GM12878 (cell line): ENCODE data around the gene DGAT2. TPM values are rescaled to one million over a fixed set of nuclear protein-coding genes. Genes with fewer than 3 reads are reported as not detected.
A peak's percentile ranks its signal among the peaks of the same experiment; 100 is the strongest.

Source experiments
- ATAC-seq: fragments of 200-7000 bp; cut with Tn5 transposase; 3 replicates; pipeline ENCODE4 v1.9.1; 2020; ENCODE audit warnings: mild to moderate bottlenecking, moderate library complexity
- BruUV-seq: library from RNA; stranded (reverse); fragments of 400-500 nt; replicated peaks from 2 replicates; lab custom pipeline; 2021; lab: Mats Ljungman, UMichigan
- CTCF ChIA-PET: fragments of 300-600 bp; sonication (Branson Sonifier 250); formaldehyde crosslinking; extraction: SDS; loops from one replicate; lab custom pipeline; 2021; ENCODE audit warnings: inconsistent platforms; lab: Yijun Ruan, JAX
- POLR2A ChIA-PET: fragments of 350-600 bp; formaldehyde crosslinking; extraction: SDS; loops from one replicate; lab custom pipeline; 2021; ENCODE audit warnings: inconsistent platforms; lab: Charles Lee
- RAD21 ChIA-PET: fragments of 300-600 bp; sonication (Branson Sonifier 250); formaldehyde crosslinking; loops from one replicate; lab custom pipeline; 2023; ENCODE audit warnings: antibody characterized with exemption; ENCODE audit not compliant: unreplicated experiment; lab: Charles Lee
- SMC1A ChIA-PET: fragments of 300-600 bp; sonication (Branson Sonifier 250); formaldehyde crosslinking; loops from one replicate; lab custom pipeline; 2023; ENCODE audit not compliant: unreplicated experiment, uncharacterized antibody; lab: Charles Lee
- DNase-seq: peaks from one replicate; pipeline ENCODE4 v3.0.0-alpha.2; 2011; ENCODE audit warnings: low read depth, low spot score
- FAIRE-seq: peaks from 3 replicates; lab custom pipeline; 2011; peaks lifted over from hg19 to GRCh38; lab: Jason Lieb, UNC
- H2AFZ ChIP-seq: 2 replicates; pipeline ENCODE4 v1.6.0; 2011; ENCODE audit warnings: low read depth, low read length, control low read depth; ENCODE audit not compliant: control insufficient read depth
- H3K27ac ChIP-seq: 2 replicates; pipeline ENCODE4 v1.5.1; 2011; ENCODE audit warnings: control low read depth; ENCODE audit not compliant: control insufficient read depth, insufficient read depth
- H3K27me3 ChIP-seq, 2 experiments: replicated peaks in 1 of 2; 2 replicates each; pipeline versions ENCODE4 v1.6.0 to v1.6.1; 2011; ENCODE audit warnings: low read length in 1 of 2; ENCODE audit not compliant: control insufficient read depth in 2 of 2, insufficient read depth in 2 of 2
- H3K36me3 ChIP-seq, 2 experiments: 2 replicates each; pipeline ENCODE4 v1.5.1; 2011; ENCODE audit warnings: low read length in 1 of 2; ENCODE audit not compliant: control insufficient read depth in 2 of 2, insufficient read depth in 2 of 2
- H3K4me1 ChIP-seq: 2 replicates; pipeline ENCODE4 v1.6.1; 2011; ENCODE audit warnings: mild to moderate bottlenecking, low read length, moderate library complexity, mixed read lengths; ENCODE audit not compliant: control insufficient read depth, insufficient read depth
- H3K4me2 ChIP-seq: 2 replicates; pipeline ENCODE4 v1.6.0; 2011; ENCODE audit warnings: control low read depth; ENCODE audit not compliant: control insufficient read depth, insufficient read depth
- H3K4me3 ChIP-seq: fragments of 200-600 bp; sonication (generic); 2 replicates; pipeline ENCODE4 v1.5.1; 2016
- H3K79me2 ChIP-seq: 2 replicates; pipeline ENCODE4 v1.6.0; 2011; ENCODE audit warnings: low read length; ENCODE audit not compliant: control insufficient read depth, insufficient read depth
- H3K9ac ChIP-seq: 2 replicates; pipeline ENCODE4 v1.8.0; 2011; ENCODE audit warnings: low read length, control low read depth, mixed read lengths; ENCODE audit not compliant: control insufficient read depth, insufficient read depth
- H3K9me3 ChIP-seq: replicated peaks from 3 replicates; pipeline ENCODE4 v1.5.1; 2011; ENCODE audit warnings: mild to moderate bottlenecking, low read length; ENCODE audit not compliant: control insufficient read depth, insufficient read depth
- H4K20me1 ChIP-seq: 2 replicates; pipeline ENCODE4 v1.6.0; 2011; ENCODE audit not compliant: control insufficient read depth, insufficient read depth
- ATF3 ChIP-seq: IDR thresholded peaks from 2 replicates; pipeline ENCODE4 v1.6.1; 2011; ENCODE audit warnings: low read depth, mild to moderate bottlenecking, low read length, moderate library complexity, borderline replicate concordance; ENCODE audit errors: extremely low read depth
- CREM ChIP-seq: IDR thresholded peaks from 2 replicates; pipeline ENCODE4 v1.6.1; 2014; ENCODE audit warnings: antibody characterized with exemption, low read depth
- FOXM1 ChIP-seq: IDR thresholded peaks from 2 replicates; pipeline ENCODE4 v1.6.1; 2012; ENCODE audit warnings: low read depth, mild to moderate bottlenecking, inconsistent platforms, low read length, moderate library complexity
- IRF5 ChIP-seq: fragments of 450-650 bp; IDR thresholded peaks from 2 replicates; pipeline ENCODE4 v1.6.1; 2017; ENCODE audit warnings: borderline replicate concordance
- TCF12 ChIP-seq: IDR thresholded peaks from 2 replicates; pipeline ENCODE4 v1.6.1; 2011; ENCODE audit warnings: low read depth, mild to moderate bottlenecking, low read length
- ZNF687 ChIP-seq: fragments of 450-650 bp; IDR thresholded peaks from 2 replicates; pipeline ENCODE4 v1.6.1; 2017; ENCODE audit warnings: mild to moderate bottlenecking, moderate library complexity
- WGBS: methylation state at CpG from one replicate; pipeline ENCODE4 v1.1.6; 2016; ENCODE audit warnings: low lambda C conversion rate; ENCODE audit not compliant: insufficient replicate concordance, insufficient coverage; ENCODE audit errors: missing lambda C conversion rate; 5-methylcytosine and 5-hydroxymethylcytosine counted together
- in situ Hi-C: fragments of 300-500 bp; cut with MboI; formaldehyde crosslinking; loops from 9 replicates; pipeline ENCODE4 v1.14.3; 2018; ENCODE audit warnings: mixed read lengths
- intact Hi-C: fragments of 100-400 bp; cut with micrococcal nuclease; formaldehyde crosslinking; loops from one replicate; pipeline ENCODE4 v1.14.2; 2022; ENCODE audit not compliant: unreplicated experiment
- polyA plus RNA-seq, 11 experiments: library from polyadenylated mRNA; depleted of rRNA in 4 of 11; unstranded in 6 of 11; stranded (reverse) in 5 of 11; fragments of >200 nt; fragmentation: Nextera tagmentation in 4 of 11; fragmentation: Illumina TruSeq in 1 of 11; extraction: Ambion mirVana in 4 of 11; extraction: Trizol in 1 of 11; gene quantifications; 1 replicate in 1 of 11; 2 replicates in 10 of 11; pipeline versions ENCODE4 v1.2.1 to v1.2.3, GENCODE V29; 2011 to 2016; ENCODE audit warnings: inconsistent platforms in 2 of 11, missing spikeins in 2 of 11, low read depth in 1 of 11
- total RNA-seq, 4 experiments: library from RNA; depleted of rRNA in 3 of 4; stranded (reverse); fragments of >200 nt in 3 of 4; fragmentation: Illumina TruSeq in 1 of 4; extraction: Trizol in 1 of 4; gene quantifications; 2 replicates each; pipeline versions ENCODE4 v1.2.1 to v1.2.3, GENCODE V29; 2013 to 2021
- TF ChIP-seq, protein P1 (sequence below): fragments of 450-650 bp; formaldehyde crosslinking; IDR thresholded peaks from 2 replicates; pipeline ENCODE4 v1.4.0; 2022; ENCODE audit warnings: mild to moderate bottlenecking, moderate library complexity
- TF ChIP-seq, protein P2 (sequence below): fragments of 450-650 bp; IDR thresholded peaks from 2 replicates; pipeline ENCODE4 v1.6.1; 2016; ENCODE audit warnings: mild to moderate bottlenecking

Gene DGAT2
- total and polyA plus RNA-seq, 10 of the 15 experiments (the other 5 are each of a cell fraction or from before 2014, with no cell fraction given): 5.1 to 25.9 (median 17.6) TPM

DNA sequence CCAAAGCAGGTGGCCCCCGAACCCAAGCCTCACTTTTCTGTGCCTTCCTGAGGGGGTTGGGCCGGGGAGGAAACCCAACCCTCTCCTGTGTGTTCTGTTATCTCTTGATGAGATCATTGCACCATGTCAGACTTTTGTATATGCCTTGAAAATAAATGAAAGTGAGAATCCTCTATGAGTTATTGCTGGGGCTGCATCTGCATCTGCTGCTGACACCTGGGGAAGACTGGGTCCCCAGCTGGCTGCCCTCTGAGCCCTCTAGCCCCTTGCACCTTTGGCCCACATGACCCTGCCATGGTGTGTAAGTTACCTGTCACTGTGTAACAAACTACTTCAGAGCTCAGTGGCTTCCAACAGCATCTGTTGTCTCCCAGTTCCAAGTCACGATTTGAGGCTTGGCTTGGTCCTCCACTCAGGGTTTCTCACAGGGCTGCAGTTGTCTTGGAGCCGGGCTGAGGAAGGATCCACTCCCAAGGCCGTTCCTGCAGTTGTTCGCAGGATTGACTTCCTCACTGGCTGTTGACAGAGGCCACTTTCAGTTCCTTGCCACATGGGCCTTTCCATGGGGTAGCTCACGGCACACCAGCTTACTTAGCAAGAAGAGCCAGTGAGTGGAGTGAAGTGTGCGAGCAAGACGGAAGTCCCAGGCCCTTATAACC, 32.9 kb downstream of the DGAT2 start:
- CTCF ChIA-PET: interaction anchor here (0.7 to 6.5 kb wide), 17 partner anchors 9 to 516 kb away, joined by 3 to 234 read pairs (median 5); partner anchors contain the start of genes UVRAG and WNT11
- Histone ChIP-seq H3K4me3 (no peak overlapping the region), H3K9me3 (no peaks in the 10 kb centered on the region), H3K4me2 (no peak overlapping the region), H3K79me2 (no peaks in the 10 kb centered on the region)
- SMC1A ChIA-PET: interaction anchor here (0.8 to 6.2 kb wide), 12 partner anchors 9 to 351 kb away, joined by 3 to 238 read pairs (median 6); no protein-coding TSS in a partner anchor
- no peak for FAIRE-seq
- POLR2A ChIA-PET: interaction anchor here (0.8 to 2.3 kb wide), 4 partner anchors 9 to 72 kb away, joined by 3 to 5 read pairs (median 3); no protein-coding TSS in a partner anchor
- no peak for TF ChIP-seq IRF5
- TF ChIP-seq CREM: no peak
- TF ChIP-seq, protein P1, sequence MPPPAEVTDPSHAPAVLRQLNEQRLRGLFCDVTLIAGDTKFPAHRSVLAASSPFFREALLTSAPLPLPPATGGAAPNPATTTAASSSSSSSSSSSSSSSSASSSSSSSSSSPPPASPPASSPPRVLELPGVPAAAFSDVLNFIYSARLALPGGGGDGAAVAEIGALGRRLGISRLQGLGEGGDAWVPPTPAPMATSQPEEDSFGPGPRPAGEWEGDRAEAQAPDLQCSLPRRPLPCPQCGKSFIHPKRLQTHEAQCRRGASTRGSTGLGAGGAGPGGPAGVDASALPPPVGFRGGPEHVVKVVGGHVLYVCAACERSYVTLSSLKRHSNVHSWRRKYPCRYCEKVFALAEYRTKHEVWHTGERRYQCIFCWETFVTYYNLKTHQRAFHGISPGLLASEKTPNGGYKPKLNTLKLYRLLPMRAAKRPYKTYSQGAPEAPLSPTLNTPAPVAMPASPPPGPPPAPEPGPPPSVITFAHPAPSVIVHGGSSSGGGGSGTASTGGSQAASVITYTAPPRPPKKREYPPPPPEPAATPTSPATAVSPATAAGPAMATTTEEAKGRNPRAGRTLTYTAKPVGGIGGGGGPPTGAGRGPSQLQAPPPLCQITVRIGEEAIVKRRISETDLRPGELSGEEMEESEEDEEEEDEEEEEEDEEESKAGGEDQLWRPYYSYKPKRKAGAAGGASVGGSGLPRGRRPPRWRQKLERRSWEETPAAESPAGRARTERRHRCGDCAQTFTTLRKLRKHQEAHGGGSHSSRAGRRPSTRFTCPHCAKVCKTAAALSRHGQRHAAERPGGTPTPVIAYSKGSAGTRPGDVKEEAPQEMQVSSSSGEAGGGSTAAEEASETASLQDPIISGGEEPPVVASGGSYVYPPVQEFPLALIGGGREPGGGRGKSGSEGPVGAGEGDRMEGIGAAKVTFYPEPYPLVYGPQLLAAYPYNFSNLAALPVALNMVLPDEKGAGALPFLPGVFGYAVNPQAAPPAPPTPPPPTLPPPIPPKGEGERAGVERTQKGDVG: no peak
- TF ChIP-seq ATF3: no peak
- TF ChIP-seq TCF12: 0 out of 2 replicates have a peak, but pooled peaks have one; percentile 33
- no peak for TF ChIP-seq ZNF687
- TF ChIP-seq FOXM1: no peak
- TF ChIP-seq, protein P2, sequence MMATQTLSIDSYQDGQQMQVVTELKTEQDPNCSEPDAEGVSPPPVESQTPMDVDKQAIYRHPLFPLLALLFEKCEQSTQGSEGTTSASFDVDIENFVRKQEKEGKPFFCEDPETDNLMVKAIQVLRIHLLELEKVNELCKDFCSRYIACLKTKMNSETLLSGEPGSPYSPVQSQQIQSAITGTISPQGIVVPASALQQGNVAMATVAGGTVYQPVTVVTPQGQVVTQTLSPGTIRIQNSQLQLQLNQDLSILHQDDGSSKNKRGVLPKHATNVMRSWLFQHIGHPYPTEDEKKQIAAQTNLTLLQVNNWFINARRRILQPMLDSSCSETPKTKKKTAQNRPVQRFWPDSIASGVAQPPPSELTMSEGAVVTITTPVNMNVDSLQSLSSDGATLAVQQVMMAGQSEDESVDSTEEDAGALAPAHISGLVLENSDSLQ: no peak
- TF ChIP-seq, all 136 proteins: peak for 1
- no peak for DNase-seq
- intact Hi-C loops: loop anchor here (2.0 kb wide), 1 partner anchor 517 kb away; no protein-coding TSS in a partner anchor
- WGBS: 83% methylated on average over 9 of the region's 9 CpGs
- Histone ChIP-seq H4K20me1 (no peaks in the 10 kb centered on the region), H2AFZ (no peak overlapping the region), H3K4me1 (no peaks in the 10 kb centered on the region), H3K27ac (no peak overlapping the region), H3K36me3 (peaks cover 0 to 7% of the 10 kb centered on the region in 2 experiments; a peak in 2 of 4 replicates), H3K9ac (no peak overlapping the region), H3K27me3 (no peaks in the 10 kb centered on the region)
- RAD21 ChIA-PET: interaction anchor here (0.8 to 6.1 kb wide), 8 partner anchors 16 to 351 kb away, joined by 3 to 172 read pairs (median 6); no protein-coding TSS in a partner anchor
- no TSS peak for BruUV-seq
- in situ Hi-C loops: no loop called here
- no peak; the same call in 2 of the 3 replicates for ATAC-seq
